IPS DF 19.7 (cell line): ENCODE data around the gene PXMP2.
"Not testable (repeated sequence)": the region's sequence is repeated elsewhere in the genome, so short reads cannot be mapped to it uniquely, and the experiment has no call there.

Source experiments
- DNase-seq: peaks from one replicate; pipeline ENCODE4 v3.0.0-alpha.2; 2013; ENCODE audit warnings: low read depth, low spot score

The PXMP2 gene

DNA sequence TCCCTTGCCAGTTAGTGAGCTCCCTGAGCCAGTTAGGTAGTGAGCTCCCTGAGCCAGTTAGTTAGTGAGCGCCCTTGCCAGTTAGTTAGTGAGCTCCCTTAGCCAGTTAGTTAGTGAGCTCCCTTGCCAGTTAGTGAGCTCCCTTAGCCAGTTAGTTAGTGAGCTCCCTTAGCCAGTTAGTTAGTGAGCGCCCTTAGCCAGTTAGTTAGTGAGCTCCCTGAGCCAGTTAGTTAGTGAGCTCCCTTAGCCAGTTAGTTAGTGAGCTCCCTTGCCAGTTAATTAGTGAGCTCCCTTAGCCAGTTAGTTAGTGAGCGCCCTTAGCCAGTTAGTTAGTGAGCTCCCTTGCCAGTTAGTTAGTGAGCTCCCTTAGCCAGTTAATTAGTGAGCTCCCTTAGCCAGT is 4.6 kb downstream of the PXMP2 start:
- not testable (repeated sequence) for DNase-seq

DNA sequence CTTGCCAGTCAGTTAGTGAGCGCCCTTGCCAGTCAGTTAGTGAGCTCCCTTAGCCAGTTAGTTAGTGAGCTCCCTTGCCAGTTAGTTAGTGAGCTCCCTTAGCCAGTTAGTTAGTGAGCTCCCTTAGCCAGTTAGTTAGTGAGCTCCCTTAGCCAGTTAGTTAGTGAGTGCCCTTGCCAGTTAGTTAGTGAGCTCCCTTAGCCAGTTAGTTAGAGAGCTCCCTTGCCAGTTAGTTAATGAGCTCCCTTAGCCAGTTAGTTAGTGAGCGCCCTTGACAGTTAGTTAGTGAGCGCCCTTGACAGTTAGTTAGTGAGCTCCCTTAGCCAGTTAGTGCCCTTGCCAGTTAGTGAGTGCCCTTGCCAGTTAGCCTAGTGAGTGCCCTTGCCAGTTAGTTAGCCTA is 7.5 kb downstream of the PXMP2 start:
- DNase-seq = not testable (repeated sequence)

GRCh38 chr12:132695431-132695830 is 8.0 kb downstream of the PXMP2 start:
- no peak for DNase-seq

GRCh38 chr12:132698341-132698740 is 11.0 kb downstream of the PXMP2 start:
- no peak for DNase-seq

DNA sequence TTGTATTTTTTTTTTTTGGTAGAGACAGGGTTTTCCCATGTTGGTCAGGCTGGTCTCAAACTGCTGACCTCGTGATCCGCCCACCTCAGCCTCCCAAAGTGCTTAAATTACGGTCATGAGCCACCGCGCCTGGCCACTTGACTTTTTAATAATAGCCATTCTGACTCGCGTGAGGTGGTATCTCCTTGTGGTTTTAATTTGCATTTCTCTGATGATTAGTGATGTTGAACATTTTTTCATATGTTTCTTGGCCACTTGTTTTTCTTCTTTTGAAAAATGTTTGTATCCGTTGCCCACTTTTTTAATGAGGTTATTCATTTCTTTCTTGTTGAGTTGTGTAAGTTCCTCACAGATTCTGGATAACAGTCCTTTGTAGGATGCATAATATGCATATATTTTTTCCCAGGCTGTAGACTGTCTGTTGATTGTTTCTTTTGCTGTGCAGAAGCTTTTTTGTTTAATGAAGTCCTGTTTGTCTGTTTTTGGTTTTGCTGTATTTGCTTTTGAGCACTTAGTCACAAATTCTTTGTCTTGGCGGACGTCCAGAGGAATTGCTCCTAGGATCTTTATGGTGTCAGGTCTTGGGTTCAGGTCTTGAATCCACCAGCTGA is 12.9 kb downstream of the PXMP2 start:
- no peak for DNase-seq

GRCh38 chr12:132702640-132703039 is 15.3 kb downstream of the PXMP2 start:
- DNase-seq = no peak

DNA sequence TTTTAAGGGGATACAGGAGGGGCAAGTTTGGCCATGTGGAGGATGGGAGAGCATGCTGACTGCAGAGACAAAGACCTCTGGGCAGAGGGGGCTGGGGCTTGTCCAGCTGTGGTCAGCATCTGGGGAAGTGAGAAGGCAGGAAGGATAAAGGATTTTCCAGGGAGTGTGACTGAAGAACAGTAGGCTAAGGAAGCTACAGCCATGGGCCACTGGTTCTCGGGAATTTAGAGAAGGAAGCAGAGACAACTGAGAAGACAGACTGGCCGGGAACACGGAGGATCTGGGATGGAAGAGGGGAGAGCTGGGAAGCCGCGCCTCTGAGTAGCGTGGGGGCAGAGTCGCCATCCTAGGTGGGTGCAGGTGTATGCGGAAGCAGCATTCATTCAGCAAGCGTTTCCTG is 16.3 kb downstream of the PXMP2 start:
- no peak for DNase-seq

DNA sequence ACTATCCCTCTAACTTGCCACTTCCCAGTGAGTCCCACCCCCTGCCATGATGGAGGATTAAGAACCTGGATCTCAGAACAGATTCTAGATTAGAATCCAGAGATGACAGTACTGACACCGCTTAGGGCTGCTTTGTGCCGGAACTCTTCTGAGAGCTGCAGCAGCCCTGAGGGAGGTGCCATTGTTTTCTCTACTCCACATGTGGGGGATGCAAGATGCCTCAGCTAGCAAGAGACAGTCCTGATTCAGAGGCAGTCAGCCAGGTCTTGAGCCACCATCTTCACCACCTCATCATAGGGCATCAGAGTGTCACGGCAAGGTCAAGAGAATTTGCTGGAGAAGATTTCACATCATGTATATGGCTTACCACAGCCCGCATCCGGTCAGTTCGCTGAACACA is 19.9 kb downstream of the PXMP2 start:
- no peak for DNase-seq

DNA sequence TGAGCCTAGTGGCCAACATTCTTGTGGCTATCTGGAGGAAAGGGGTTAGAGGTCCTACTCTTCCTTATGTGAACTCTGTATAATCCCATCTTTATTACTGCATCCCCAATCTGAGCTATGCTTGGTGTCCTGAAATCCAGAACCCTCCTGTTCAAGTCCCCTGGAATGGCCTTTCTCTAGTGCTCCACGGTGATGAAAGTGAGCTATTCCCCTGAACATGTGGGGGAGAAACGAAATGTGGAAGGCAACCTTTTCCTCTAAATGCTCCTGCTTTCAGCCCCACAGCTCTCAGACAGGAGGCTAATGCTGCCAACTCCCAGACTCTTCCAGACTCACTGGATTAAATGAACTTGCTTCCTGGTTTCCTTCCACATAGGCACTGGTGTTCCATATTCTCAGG is 20.8 kb downstream of the PXMP2 start:
- no peak for DNase-seq

DNA sequence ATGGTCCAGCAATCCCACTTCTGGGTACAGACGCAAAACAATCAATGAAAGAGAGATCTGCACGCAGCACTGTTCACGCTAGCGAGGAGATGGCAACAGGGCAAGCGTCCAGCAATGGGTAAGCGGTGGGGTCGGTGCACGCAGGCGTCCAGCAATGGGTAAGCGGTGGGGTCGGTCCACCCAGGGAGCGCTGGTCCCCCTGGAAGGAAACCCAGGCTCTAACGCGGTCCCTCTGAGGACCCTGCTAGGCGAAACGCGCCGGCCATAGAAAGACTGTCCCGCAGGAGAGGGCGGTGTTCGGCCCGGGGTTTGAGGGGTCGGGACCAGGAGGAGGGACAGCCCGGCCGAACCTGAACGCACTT is 22.6 kb downstream of the PXMP2 start:
- DNase-seq = no peak

- DNase-seq = no peak
Observed at GRCh38 chr12:132710405-132711079, 23.2 kb downstream of the PXMP2 start, which contains the start of gene PGAM5. Gene PGAM5 (plus strand): TSS chr12:132710842. CDS start chr12:132710877, 35 bp downstream.

DNA sequence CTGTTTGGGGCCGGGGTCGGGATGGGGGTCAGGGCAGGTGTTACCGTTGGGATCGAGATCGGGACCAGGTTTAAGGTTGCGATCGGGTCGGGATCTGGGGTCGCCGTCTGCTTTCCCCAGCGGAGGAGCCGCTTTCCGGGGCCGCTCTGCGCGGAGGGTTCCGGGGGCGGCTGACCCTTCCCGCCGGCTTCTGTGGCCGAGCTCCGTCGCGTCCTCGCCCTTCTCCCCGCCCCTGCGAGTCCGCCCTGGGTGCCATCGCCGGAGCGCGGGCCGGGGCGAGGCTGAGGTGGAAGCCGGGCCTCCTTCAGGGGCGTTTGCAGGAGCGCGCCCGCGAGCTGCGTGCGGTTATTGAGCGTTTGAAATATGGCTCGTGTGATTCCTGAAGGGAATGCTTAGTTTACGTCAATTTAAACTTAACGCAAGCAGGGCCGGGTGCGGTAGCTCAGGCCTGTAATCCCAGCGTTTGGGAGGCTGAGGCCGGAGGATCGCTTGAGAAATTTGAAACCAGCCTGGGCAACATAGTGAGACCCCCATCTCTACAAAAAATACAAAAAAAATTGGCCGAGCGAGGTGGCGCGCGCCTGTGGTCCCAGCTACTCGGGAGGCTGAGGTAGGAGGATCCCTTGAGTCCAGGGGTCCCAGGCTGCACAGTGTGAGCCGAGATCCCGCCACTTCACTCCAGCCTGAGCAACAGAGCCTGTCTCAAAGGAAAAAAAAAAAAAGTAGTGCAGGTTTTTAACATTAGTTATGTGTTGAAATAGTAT is 23.9 kb downstream of the PXMP2 start:
- DNase-seq = no peak

GRCh38 chr12:132713123-132713522 is 25.7 kb downstream of the PXMP2 start:
- DNase-seq = no peak

- DNase-seq = no peak
Observed at GRCh38 chr12:132715874-132716273, 28.5 kb downstream of the PXMP2 start.

- DNase-seq = no peak
Observed at GRCh38 chr12:132716356-132716755, 29.0 kb downstream of the PXMP2 start.

DNA sequence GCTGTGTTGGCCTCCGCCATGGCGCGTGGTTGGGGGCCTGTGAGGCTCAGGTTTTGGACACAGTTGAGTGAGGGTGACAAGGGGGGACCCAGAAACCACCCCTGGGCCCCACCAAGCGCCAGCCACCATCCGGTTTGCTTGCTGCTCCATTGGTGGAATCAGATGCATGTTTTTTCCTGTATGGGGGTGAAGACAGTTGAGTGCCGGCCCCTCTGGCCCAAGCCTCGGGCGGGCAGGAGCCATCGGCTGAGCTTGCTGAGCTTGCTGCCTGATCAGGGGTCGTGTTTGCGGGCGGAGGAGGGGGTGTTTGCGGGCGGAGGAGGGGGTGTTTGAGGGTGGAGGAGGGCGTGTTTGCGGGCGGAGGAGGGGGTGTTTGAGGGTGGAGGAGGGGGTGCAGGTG is 29.6 kb downstream of the PXMP2 start:
- DNase-seq = no peak

DNA sequence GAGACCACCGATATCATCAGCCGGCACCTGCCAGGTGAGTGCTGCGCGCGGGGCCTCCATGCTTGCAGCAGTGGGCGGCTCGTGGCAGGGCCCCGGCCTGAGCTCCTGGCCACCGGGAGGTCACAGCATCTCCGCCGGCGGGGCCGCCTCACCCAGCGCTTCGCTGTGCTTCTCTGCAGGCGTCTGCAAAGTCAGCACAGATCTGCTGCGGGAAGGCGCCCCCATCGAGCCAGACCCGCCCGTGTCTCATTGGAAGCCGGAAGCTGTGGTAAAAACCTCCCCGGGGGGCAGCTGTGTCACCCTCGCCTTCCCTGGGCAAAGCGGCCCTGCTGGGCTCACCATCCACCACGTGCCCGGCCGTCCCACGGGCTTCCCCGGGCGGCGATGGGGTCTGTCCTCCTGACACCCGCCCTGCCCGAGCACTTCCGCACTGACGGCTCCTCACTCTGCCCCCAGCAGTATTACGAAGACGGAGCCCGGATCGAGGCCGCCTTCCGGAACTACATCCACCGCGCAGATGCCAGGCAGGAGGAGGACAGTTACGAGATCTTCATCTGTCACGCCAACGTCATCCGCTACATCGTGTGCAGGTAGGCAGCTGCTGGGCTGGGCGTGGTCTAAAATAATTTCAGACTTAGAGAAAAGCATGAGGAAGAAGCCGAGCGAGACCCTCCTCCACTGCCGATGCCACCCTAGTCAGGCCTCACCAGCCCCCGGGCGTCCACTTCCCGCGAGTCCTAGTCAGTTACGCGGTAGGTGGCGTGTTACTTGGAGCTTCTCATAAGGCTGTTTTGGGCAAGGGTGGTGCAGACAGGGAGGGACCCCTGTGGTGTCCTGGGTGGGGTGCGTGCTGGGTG is 30.4 kb downstream of the PXMP2 start:
- DNase-seq = no peak

GRCh38 chr12:132718644-132719043 is 31.3 kb downstream of the PXMP2 start:
- DNase-seq = no peak

GRCh38 chr12:132719141-132719953 is 32.0 kb downstream of the PXMP2 start:
- no peak for DNase-seq

- no peak for DNase-seq
Observed at GRCh38 chr12:132719954-132720324, 32.6 kb downstream of the PXMP2 start.
